Measurements from ENCODE around the gene CNPPD1.
"Not testable (repeated sequence)": the region's sequence is repeated elsewhere in the genome, so short reads cannot be mapped to it uniquely, and the experiment has no call there.

Gene CNPPD1

GRCh38 chr2:219207884-219208740 is 31.4 kb upstream of the CNPPD1 start:
- no peak for DNase-seq

- no peak for DNase-seq
These were observed 30.6 kb upstream of the CNPPD1 start for GRCh38 chr2:219207134-219207883.

- peak; percentile 54 for DNase-seq
These were observed 29.8 kb upstream of the CNPPD1 start, which contains the start of gene ZFAND2B for GRCh38 chr2:219206328-219207133. Gene ZFAND2B (plus strand): TSS chr2:219206782. CDS start chr2:219206988, 206 bp downstream.

- no peak for DNase-seq
These were observed 29.2 kb upstream of the CNPPD1 start for GRCh38 chr2:219205981-219206327.

GRCh38 chr2:219205165-219205538 is 28.4 kb upstream of the CNPPD1 start:
- no peak for DNase-seq

GRCh38 chr2:219204425-219205164 is 27.9 kb upstream of the CNPPD1 start:
- DNase-seq: no peak

GRCh38 chr2:219201331-219201730 is 24.6 kb upstream of the CNPPD1 start:
- DNase-seq: not testable (repeated sequence)

GRCh38 chr2:219200502-219201326 is 24.0 kb upstream of the CNPPD1 start:
- DNase-seq: not testable (repeated sequence)

- DNase-seq: no peak
These were observed 22.9 kb upstream of the CNPPD1 start for GRCh38 chr2:219199470-219200211.

GRCh38 chr2:219198974-219199373 is 22.2 kb upstream of the CNPPD1 start:
- no peak for DNase-seq

GRCh38 chr2:219197388-219197787 is 20.7 kb upstream of the CNPPD1 start:
- DNase-seq: no peak

- DNase-seq: no peak
These were observed 10.2 kb upstream of the CNPPD1 start for GRCh38 chr2:219186754-219187456.

GRCh38 chr2:219184121-219184520 is 7.4 kb upstream of the CNPPD1 start:
- DNase-seq: no peak

GRCh38 chr2:219183151-219183772 is 6.5 kb upstream of the CNPPD1 start:
- no peak for DNase-seq

- no peak for DNase-seq
These were observed 5.8 kb upstream of the CNPPD1 start for GRCh38 chr2:219182331-219183150.

GRCh38 chr2:219181531-219181930 is 4.8 kb upstream of the CNPPD1 start:
- DNase-seq: no peak

GRCh38 chr2:219180961-219181360 is 4.2 kb upstream of the CNPPD1 start:
- DNase-seq: no peak

GRCh38 chr2:219179601-219180465 is 3.1 kb upstream of the CNPPD1 start:
- no peak for DNase-seq

Data from SIG-M5 (cell line).